H1 (cell line): ENCODE results near the gene OR2H2. TPM values are rescaled to one million over a fixed set of nuclear protein-coding genes. Genes with fewer than 3 reads are reported as not detected.

ENCODE experiments used
- CTCF ChIA-PET: fragments of 300-600 bp; sonication (Branson Sonifier 250); formaldehyde crosslinking; loops from one replicate; lab custom pipeline; 2021; ENCODE audit not compliant: partially characterized antibody; lab: Charles Lee
- POLR2A ChIA-PET: fragments of 300-600 bp; sonication (Branson Sonifier 250); formaldehyde crosslinking; loops from one replicate; lab custom pipeline; 2021; ENCODE audit warnings: inconsistent platforms; ENCODE audit not compliant: partially characterized antibody; lab: Charles Lee
- DNase-seq, 2 experiments: peaks; one replicate each; pipeline versions ENCODE4 v3.0.0 to v3.0.0-alpha.2; 2010 to 2022; ENCODE audit warnings: low spot score in 2 of 2, low read depth in 1 of 2, mixed read lengths in 1 of 2
- FAIRE-seq: peaks from 2 replicates; lab custom pipeline; 2011; peaks lifted over from hg19 to GRCh38; lab: Jason Lieb, UNC
- H2AFZ ChIP-seq: 2 replicates; pipeline ENCODE4 v1.8.1; 2012; ENCODE audit warnings: low read length, inconsistent platforms
- H2AK5ac ChIP-seq: 2 replicates; pipeline ENCODE4 v1.6.1; 2013; ENCODE audit warnings: low read depth, low read length
- H2BK120ac ChIP-seq: replicated peaks from 2 replicates; pipeline ENCODE3; 2013; ENCODE audit warnings: low read depth, low read length, inconsistent platforms
- H2BK12ac ChIP-seq: 2 replicates; pipeline ENCODE4 v1.6.1; 2013; ENCODE audit warnings: low read depth, low read length
- H2BK15ac ChIP-seq: 2 replicates; pipeline ENCODE4 v1.6.1; 2013; ENCODE audit warnings: low read length
- H2BK20ac ChIP-seq: 2 replicates; pipeline ENCODE4 v1.6.1; 2013; ENCODE audit warnings: low read length
- H2BK5ac ChIP-seq: 2 replicates; pipeline ENCODE4 v1.6.1; 2013; ENCODE audit warnings: low read depth, low read length
- H3K14ac ChIP-seq: 2 replicates; pipeline ENCODE4 v1.6.1; 2013; ENCODE audit warnings: inconsistent platforms; ENCODE audit not compliant: insufficient read length
- H3K18ac ChIP-seq: 2 replicates; pipeline ENCODE4 v1.6.1; 2013; ENCODE audit warnings: low read length; ENCODE audit errors: extremely low read depth
- H3K23ac ChIP-seq: 2 replicates; pipeline ENCODE4 v1.6.1; 2013; ENCODE audit warnings: inconsistent platforms; ENCODE audit not compliant: insufficient read length
- H3K23me2 ChIP-seq: 2 replicates; pipeline ENCODE4 v1.6.1; 2013; ENCODE audit warnings: low read depth, low read length
- H3K27ac ChIP-seq: 2 replicates; pipeline ENCODE4 v1.6.1; 2011; ENCODE audit warnings: low read depth, low read length, inconsistent platforms
- H3K27me3 ChIP-seq, 4 experiments: replicated peaks in 1 of 4; 1 replicate in 1 of 4; 2 replicates in 3 of 4; pipeline versions ENCODE4 v1.6.1 to v1.8.1; 2011 to 2013; ENCODE audit warnings: low read length in 3 of 4, mild to moderate bottlenecking in 3 of 4, inconsistent platforms in 2 of 4, mixed read lengths in 2 of 4, moderate library complexity in 1 of 4; ENCODE audit not compliant: control insufficient read depth in 3 of 4, insufficient read depth in 3 of 4; ENCODE audit errors: extremely low read depth in 1 of 4
- H3K36me3 ChIP-seq, 4 experiments: 2 replicates each; pipeline versions ENCODE4 v1.6.1 to v1.8.1; 2011 to 2013; ENCODE audit warnings: mild to moderate bottlenecking in 4 of 4, low read length in 3 of 4, moderate library complexity in 2 of 4, control low read depth in 1 of 4, inconsistent platforms in 1 of 4; ENCODE audit not compliant: insufficient read depth in 4 of 4, control insufficient read depth in 2 of 4
- H3K4ac ChIP-seq: replicated peaks from 2 replicates; pipeline ENCODE3; 2013; ENCODE audit warnings: low read length, low read depth, mixed read lengths, inconsistent platforms; ENCODE audit not compliant: insufficient read length
- H3K4me1 ChIP-seq, 4 experiments: replicated peaks in 1 of 4; 1 replicate in 1 of 4; 2 replicates in 3 of 4; pipeline versions ENCODE4 v1.6.1 to v1.8.1; 2011 to 2013; ENCODE audit warnings: low read length in 3 of 4, inconsistent platforms in 2 of 4, mixed read lengths in 1 of 4; ENCODE audit not compliant: insufficient read depth in 4 of 4, control insufficient read depth in 3 of 4
- H3K4me2 ChIP-seq, 2 experiments: 2 replicates each; pipeline versions ENCODE4 v1.6.1 to v1.8.1; 2011 to 2013; ENCODE audit warnings: low read depth in 2 of 2, low read length in 2 of 2, control low read depth in 1 of 2, inconsistent platforms in 1 of 2, mild to moderate bottlenecking in 1 of 2; ENCODE audit not compliant: insufficient read depth in 1 of 2
- H3K4me3 ChIP-seq, 4 experiments: fragments of 200-600, 300-600 bp in 1 of 4; sonication (generic), shearing (Covaris generic), sonication (Bioruptor Twin) in 1 of 4; 2 replicates each; pipeline versions ENCODE4 v1.5.1 to v1.8.1; 2011 to 2016; ENCODE audit warnings: low read length in 4 of 4, low read depth in 3 of 4, control low read depth in 2 of 4, inconsistent platforms in 2 of 4, mild to moderate bottlenecking in 2 of 4, mixed read lengths in 1 of 4, moderate library complexity in 1 of 4; ENCODE audit not compliant: insufficient read depth in 2 of 4; ENCODE audit errors: extremely low read depth in 1 of 4
- H3K56ac ChIP-seq: replicated peaks from 2 replicates; pipeline ENCODE3; 2013; ENCODE audit warnings: low read depth, mild to moderate bottlenecking, mixed read lengths, low read length, inconsistent platforms; ENCODE audit not compliant: insufficient read length
- H3K79me1 ChIP-seq: 2 replicates; pipeline ENCODE4 v1.6.1; 2013; ENCODE audit warnings: low read depth, low read length, control low read depth
- H3K79me2 ChIP-seq, 2 experiments: 2 replicates each; pipeline versions ENCODE4 v1.6.1 to v1.8.1; 2012 to 2013; ENCODE audit warnings: low read length in 2 of 2, mild to moderate bottlenecking in 2 of 2, inconsistent platforms in 1 of 2; ENCODE audit not compliant: insufficient read depth in 2 of 2, control insufficient read depth in 1 of 2
- H3K9ac ChIP-seq, 4 experiments: replicated peaks in 1 of 4; 1 replicate in 1 of 4; 2 replicates in 3 of 4; pipeline versions ENCODE4 v1.6.1 to v1.8.1; 2011 to 2013; ENCODE audit warnings: low read depth in 3 of 4, low read length in 3 of 4, control low read depth in 2 of 4, mild to moderate bottlenecking in 2 of 4, moderate library complexity in 2 of 4, inconsistent platforms in 1 of 4; ENCODE audit errors: extremely low read depth in 1 of 4
- H3K9me3 ChIP-seq, 2 experiments: 2 replicates each; pipeline versions ENCODE4 v1.6.1 to v1.8.1; 2012 to 2013; ENCODE audit warnings: mild to moderate bottlenecking in 2 of 2, moderate library complexity in 2 of 2, control low read depth in 1 of 2, inconsistent platforms in 1 of 2, low read depth in 1 of 2, low read length in 1 of 2, mixed read lengths in 1 of 2; ENCODE audit not compliant: insufficient read depth in 2 of 2
- H4K20me1 ChIP-seq, 2 experiments: replicated peaks in 1 of 2; 2 replicates each; pipeline versions ENCODE3 to v1.8.1; 2011 to 2013; ENCODE audit warnings: inconsistent platforms in 2 of 2, low read length in 2 of 2, mild to moderate bottlenecking in 1 of 2; ENCODE audit not compliant: insufficient read depth in 2 of 2, control insufficient read depth in 1 of 2
- H4K5ac ChIP-seq: 2 replicates; pipeline ENCODE4 v1.6.1; 2013; ENCODE audit warnings: low read length, low read depth, mixed read lengths, inconsistent platforms; ENCODE audit not compliant: insufficient read length
- H4K8ac ChIP-seq: 2 replicates; pipeline ENCODE4 v1.8.0; 2013; ENCODE audit warnings: mild to moderate bottlenecking, moderate library complexity, low read length, inconsistent platforms; ENCODE audit not compliant: insufficient read depth; ENCODE audit errors: extremely low read depth
- H4K91ac ChIP-seq: replicated peaks from 2 replicates; pipeline ENCODE3; 2013; ENCODE audit warnings: low read length, mixed read lengths, inconsistent platforms; ENCODE audit not compliant: insufficient read length
- ASH2L ChIP-seq: fragments of 200-600, 300-600 bp; sonication (generic); IDR thresholded peaks from one replicate; pipeline ENCODE4 v1.7.1; 2017; ENCODE audit warnings: low read length
- ATF3 ChIP-seq: IDR thresholded peaks from 2 replicates; pipeline ENCODE4 v1.6.1; 2011; ENCODE audit warnings: low read depth, mild to moderate bottlenecking, low read length; ENCODE audit not compliant: insufficient read depth
- BACH1 ChIP-seq: IDR thresholded peaks from 2 replicates; pipeline ENCODE4 v1.6.1; 2012; ENCODE audit warnings: low read length, improper control_type of control experiment
- CHD2 ChIP-seq: IDR thresholded peaks from 2 replicates; pipeline ENCODE4 v1.6.1; 2012; ENCODE audit warnings: low read length, improper control_type of control experiment
- FOSL1 ChIP-seq: IDR thresholded peaks from 2 replicates; pipeline ENCODE4 v1.6.1; 2011; ENCODE audit warnings: mild to moderate bottlenecking, low read depth, low read length, moderate library complexity; ENCODE audit not compliant: insufficient read depth
- HDAC6 ChIP-seq: IDR thresholded peaks from one replicate; pipeline ENCODE4 v1.7.1; 2012; ENCODE audit warnings: low read depth, mild to moderate bottlenecking, inconsistent platforms, low read length, moderate library complexity
- KDM4A ChIP-seq: IDR thresholded peaks from one replicate; pipeline ENCODE4 v1.7.1; 2012; ENCODE audit warnings: low read depth, mild to moderate bottlenecking, moderate library complexity, low read length, inconsistent platforms; ENCODE audit not compliant: severe bottlenecking
- RAD21 ChIP-seq, 2 experiments: IDR thresholded peaks in 1 of 2; conservative IDR thresholded peaks in 1 of 2; 2 replicates each; pipeline ENCODE4 v1.6.1; 2011; ENCODE audit warnings: low read depth in 2 of 2, low read length in 2 of 2, improper control_type of control experiment in 1 of 2, inconsistent platforms in 1 of 2, mild to moderate bottlenecking in 1 of 2, moderate library complexity in 1 of 2
- RXRA ChIP-seq: IDR thresholded peaks from 2 replicates; pipeline ENCODE4 v1.6.1; 2011; ENCODE audit warnings: low read depth, mild to moderate bottlenecking, low read length, moderate library complexity; ENCODE audit not compliant: insufficient read depth
- SIRT6 ChIP-seq: IDR thresholded peaks from one replicate; pipeline ENCODE4 v1.7.1; 2012; ENCODE audit warnings: low read length, inconsistent platforms
- SP2 ChIP-seq: IDR thresholded peaks from 2 replicates; pipeline ENCODE4 v1.6.1; 2012; ENCODE audit warnings: mild to moderate bottlenecking, low read length, inconsistent platforms
- SUZ12 ChIP-seq: fragments of 200-600 bp; sonication (generic); IDR thresholded peaks from 2 replicates; pipeline ENCODE4 v1.6.1; 2012; ENCODE audit warnings: mild to moderate bottlenecking, inconsistent platforms, low read length, moderate library complexity, mixed read lengths
- TAF7 ChIP-seq: optimal IDR thresholded peaks from 2 replicates; pipeline ENCODE3; 2011; ENCODE audit warnings: low read depth, mild to moderate bottlenecking, inconsistent platforms, low read length, moderate library complexity, borderline replicate concordance
- YY1 ChIP-seq: IDR thresholded peaks from 2 replicates; pipeline ENCODE4 v1.6.1; 2011; ENCODE audit warnings: low read depth, mild to moderate bottlenecking, low read length
- WGBS, 2 experiments: shearing (Covaris generic) in 1 of 2; methylation state at CpG; one replicate each; pipeline versions ENCODE4 v1.1.6 to v1.1.7; 2013 to 2015; ENCODE audit warnings: low lambda C conversion rate in 2 of 2, mixed read lengths in 2 of 2, inconsistent platforms in 1 of 2, low coverage in 1 of 2, missing lambda C conversion rate in 1 of 2; ENCODE audit not compliant: insufficient replicate concordance in 2 of 2, insufficient coverage in 1 of 2, insufficient read length in 1 of 2; ENCODE audit errors: extremely low coverage in 1 of 2, missing lambda C conversion rate in 1 of 2; 5-methylcytosine and 5-hydroxymethylcytosine counted together
- polyA plus RNA-seq, 7 experiments: library from polyadenylated mRNA; depleted of rRNA in 3 of 7; stranded (reverse) in 5 of 7; unstranded in 2 of 7; fragments of >200 nt in 5 of 7; fragments of 200-250 nt in 2 of 7; gene quantifications; 1 replicate in 5 of 7; 2 replicates in 1 of 7; 4 replicates in 1 of 7; pipeline versions ENCODE4 v1.2.1 to v1.2.3, GENCODE V29; 2011 to 2013; ENCODE audit warnings: missing spikeins in 2 of 7, mixed read lengths in 2 of 7
- total RNA-seq: library from RNA; stranded (reverse); fragmentation: NEBNext Ultra II Directional; extraction: Animal tissue kit (Norgen Biotek cat#: 25700); gene quantifications from 2 replicates; pipeline ENCODE4 v1.2.1, GENCODE V29; 2021

The OR2H2 gene
- total and polyA plus RNA-seq, 2 of the 8 experiments (the other 6 are each of a cell fraction or from before 2014, with no cell fraction given): not detected

- H3K79me1 ChIP-seq: no peaks in the 10 kb centered on the region
- TF ChIP-seq RXRA (no peak), HDAC6 (no peak), BACH1 (no peak), SIRT6 (no peak), CHD2 (no peak), YY1 (no peak), ATF3 (no peak), SP2 (no peak), FOSL1 (no peak), SUZ12 (no peak), TAF7 (no peak), ASH2L (no peak), KDM4A (no peak), RAD21 (IDR thresholded peaks at IDR 0.05 in 1 of 2, conservative IDR thresholded peaks at IDR 0.05 in 1 of 2; ENCODE audit: low read depth in 2 of 2, low read length in 2 of 2) (no peak)
Observed at GRCh38 chr6:29547573-29547972, 37.3 kb upstream of the OR2H2 start.

More at GRCh38 chr6:29547573-29547972, 37.3 kb upstream of the OR2H2 start:
- Histone ChIP-seq H4K91ac (no peak overlapping the region), H2BK15ac (no peak overlapping the region), H3K23me2 (no peaks in the 10 kb centered on the region; the same call in 1 of the 2 replicates), H4K5ac (no peak overlapping the region), H3K27me3 (peaks cover 0 to 6% (median 4%) of the 10 kb centered on the region in 4 experiments; a peak in 3 of 7 replicates), H3K9ac (no peak overlapping the region), H2BK120ac (no peak overlapping the region), H2BK5ac (no peak overlapping the region), H2BK12ac (no peak overlapping the region), H3K4me2 (no peak overlapping the region), H3K18ac (no peak overlapping the region), H3K36me3 (no peaks in the 10 kb centered on the region), H3K27ac (no peak overlapping the region), H3K4ac (no peak overlapping the region), H3K14ac (no peak overlapping the region), H3K56ac (no peak overlapping the region), H3K4me1 (no peaks in the 10 kb centered on the region; a peak in 1 of 7 replicates), H3K23ac (no peak overlapping the region), H3K4me3 (no peak overlapping the region), H2AFZ (no peak overlapping the region), H4K8ac (no peak overlapping the region), H2BK20ac (no peak overlapping the region), H3K9me3 (no peaks in the 10 kb centered on the region), H2AK5ac (no peak overlapping the region), H4K20me1 (no peaks in the 10 kb centered on the region), H3K79me2 (no peaks in the 10 kb centered on the region)
- DNase-seq: no peak
- 90% methylated on average over 3 of the region's 3 CpGs; no CpG with 5 or more reads in 1 of the 2 experiments for WGBS, 2 experiments
- ChIA-PET POLR2A (interaction anchor here (1.2 kb wide), 1 partner anchor 10 kb away, joined by 4 read pairs; no protein-coding TSS in a partner anchor), CTCF (no interaction called here)
- FAIRE-seq: no peak
